CD4-positive, alpha-beta T cell (primary cell): ENCODE results near the gene RFPL1. TPM values are rescaled to one million over a fixed set of nuclear protein-coding genes. Genes with fewer than 3 reads are reported as not detected.

Experiments used
- ATAC-seq: fragments of 200-7000 bp; cut with Tn5 transposase; one replicate; pipeline ENCODE4 v1.10.0; 2022; ENCODE audit warnings: mild to moderate bottlenecking; ENCODE audit not compliant: poor library complexity
- CTCF ChIA-PET: fragments of 350-600 bp; sonication (Branson Sonifier 250); formaldehyde crosslinking; loops from one replicate; lab custom pipeline; 2021; ENCODE audit warnings: antibody characterized with exemption, inconsistent platforms; lab: Charles Lee
- POLR2A ChIA-PET: fragments of 350-600 bp; sonication (Branson Sonifier 250); formaldehyde crosslinking; loops from one replicate; lab custom pipeline; 2021; ENCODE audit warnings: antibody characterized with exemption, inconsistent platforms; lab: Charles Lee
- DNase-seq, 14 experiments: peaks; one replicate each; pipeline ENCODE4 v3.0.0-alpha.2; 2013 to 2020; ENCODE audit warnings: mixed read lengths in 2 of 14
- H3K27ac ChIP-seq, 2 donors: one replicate each; pipeline versions ENCODE4 v1.5.1 to v1.7.0; 2013; ENCODE audit warnings: low read length in 2 of 2, low read depth in 1 of 2, mild to moderate bottlenecking in 1 of 2
- H3K27me3 ChIP-seq, 2 experiments: 1 replicate in 1 of 2; 2 replicates in 1 of 2; pipeline versions ENCODE4 v1.6.1 to v1.7.0; 2013; ENCODE audit warnings: low read length in 2 of 2, control low read depth in 1 of 2, mild to moderate bottlenecking in 1 of 2, moderate library complexity in 1 of 2; ENCODE audit not compliant: insufficient read depth in 2 of 2, control insufficient read depth in 1 of 2
- H3K36me3 ChIP-seq: one replicate; pipeline ENCODE4 v1.6.1; 2013; ENCODE audit warnings: low read length, control low read depth; ENCODE audit not compliant: insufficient read depth
- H3K4me1 ChIP-seq: one replicate; pipeline ENCODE4 v1.6.1; 2013; ENCODE audit warnings: low read length, control low read depth; ENCODE audit not compliant: insufficient read depth
- H3K4me3 ChIP-seq: one replicate; pipeline ENCODE4 v1.5.1; 2013; ENCODE audit warnings: mild to moderate bottlenecking, low read length, moderate library complexity
- H3K9me3 ChIP-seq, 2 experiments: 1 replicate in 1 of 2; 2 replicates in 1 of 2; pipeline versions ENCODE4 v1.6.1 to v1.7.0; 2013; ENCODE audit warnings: low read length in 2 of 2, mild to moderate bottlenecking in 2 of 2, control low read depth in 1 of 2, moderate library complexity in 1 of 2; ENCODE audit not compliant: control insufficient read depth in 1 of 2, insufficient read depth in 1 of 2
- H3K27ac Mint-ChIP-seq: one replicate; pipeline ENCODE4 v1.8.0; 2020; ENCODE audit warnings: mixed read lengths
- H3K27me3 Mint-ChIP-seq: one replicate; pipeline ENCODE4 v1.8.0; 2021; ENCODE audit warnings: mixed read lengths
- H3K36me3 Mint-ChIP-seq: one replicate; pipeline ENCODE4 v1.8.0; 2021; ENCODE audit warnings: low read depth, mixed read lengths
- H3K4me1 Mint-ChIP-seq: one replicate; pipeline ENCODE4 v1.8.0; 2021; ENCODE audit warnings: low read depth, mixed read lengths
- H3K4me3 Mint-ChIP-seq: one replicate; pipeline ENCODE4 v1.8.0; 2020; ENCODE audit warnings: mild to moderate bottlenecking, mixed read lengths
- H3K9me3 Mint-ChIP-seq: one replicate; pipeline ENCODE4 v1.8.0; 2020; ENCODE audit warnings: mixed read lengths
- CTCF ChIP-seq: fragments of 200-600 bp; IDR thresholded peaks from one replicate; pipeline ENCODE4 v1.8.0; 2022; ENCODE audit warnings: antibody characterized with exemption, mild to moderate bottlenecking
- intact Hi-C, 2 experiments: fragments of 100-400 bp; cut with DNase I in 1 of 2; cut with micrococcal nuclease in 1 of 2; formaldehyde crosslinking; loops; one replicate each; pipeline versions ENCODE4 v1.15.1 to v1.9.0; 2023 to 2025; cut with DNase I, micrococcal nuclease
- total RNA-seq, 174 experiments: library from RNA in 2 of 174; stranded (reverse) in 2 of 174; gene quantifications; one replicate each; pipeline ENCODE4 v1.2.3 and lab custom pipeline; 2021 to 2026

Gene RFPL1
- total RNA-seq, 2 experiments from 2014 or later = not detected

DNA sequence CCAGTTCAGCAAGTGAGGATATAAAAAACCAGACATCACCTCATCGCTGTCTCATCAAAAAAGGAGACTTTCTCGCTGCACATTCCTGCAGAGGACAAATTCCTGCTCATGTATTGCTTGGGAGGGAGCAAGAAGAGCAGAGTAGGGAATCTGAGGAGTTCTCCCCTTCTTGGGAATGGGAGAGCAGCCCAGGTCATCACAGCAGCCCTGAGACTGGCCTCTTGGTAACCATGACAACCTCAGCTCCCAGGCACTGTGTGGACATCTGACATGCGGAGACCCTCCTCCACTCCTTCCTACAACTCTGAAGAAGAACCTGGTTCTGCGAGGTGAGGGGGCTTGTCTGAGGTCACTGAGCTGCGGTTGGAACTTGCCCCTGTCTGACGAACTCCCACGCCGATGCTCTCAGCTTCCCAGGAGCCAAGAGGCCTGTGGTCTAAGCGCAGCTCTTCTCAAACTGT lies 17.9 kb downstream of the RFPL1 start:
- ChIA-PET CTCF (no interaction called here), POLR2A (no interaction called here)
- H3K36me3 Mint-ChIP-seq = no peaks in the 10 kb centered on the region
- no peaks in the 10 kb centered on the region for H3K4me1 Mint-ChIP-seq
- TF ChIP-seq CTCF = no peak
- H3K9me3 Mint-ChIP-seq = no peaks in the 10 kb centered on the region
- Histone ChIP-seq H3K4me3 (no peak overlapping the region), H3K9me3 (no peaks in the 10 kb centered on the region), H3K27ac (no peak overlapping the region), H3K27me3 (no peaks in the 10 kb centered on the region), H3K4me1 (no peaks in the 10 kb centered on the region), H3K36me3 (no peaks in the 10 kb centered on the region)
- H3K27ac Mint-ChIP-seq = no peak overlapping the region
- no peak for ATAC-seq
- no peak overlapping the region for H3K4me3 Mint-ChIP-seq
- no peak for DNase-seq
- intact Hi-C loops = no loop called here
- no peaks in the 10 kb centered on the region for H3K27me3 Mint-ChIP-seq

GRCh38 chr22:29457730-29458129 lies 19.3 kb downstream of the RFPL1 start:
- TF ChIP-seq CTCF = no peak
- peak in 3 of 14 experiments; percentile 26 to 38 (median 32) for DNase-seq
- intact Hi-C loops = no loop called here
- no peaks in the 10 kb centered on the region for H3K27me3 Mint-ChIP-seq
- peak; percentile 57 for ATAC-seq
- no peak overlapping the region for H3K4me3 Mint-ChIP-seq
- no peaks in the 10 kb centered on the region for H3K9me3 Mint-ChIP-seq
- H3K36me3 Mint-ChIP-seq = no peaks in the 10 kb centered on the region
- POLR2A ChIA-PET = no interaction called here
- H3K4me3 ChIP-seq = no peak overlapping the region
- H3K27me3 ChIP-seq = no peaks in the 10 kb centered on the region
- no peaks in the 10 kb centered on the region for H3K4me1 Mint-ChIP-seq
- no peak overlapping the region for H3K27ac ChIP-seq
- CTCF ChIA-PET = no interaction called here
- H3K27ac Mint-ChIP-seq = no peak overlapping the region
- H3K36me3 ChIP-seq = no peaks in the 10 kb centered on the region
- no peaks in the 10 kb centered on the region for H3K4me1 ChIP-seq
- H3K9me3 ChIP-seq = no peaks in the 10 kb centered on the region

GRCh38 chr22:29458551-29458950 lies 20.2 kb downstream of the RFPL1 start:
- ATAC-seq (no peak), DNase-seq (no peak)
- H3K36me3 ChIP-seq = no peaks in the 10 kb centered on the region
- H3K4me3 ChIP-seq = no peak overlapping the region
- H3K4me1 ChIP-seq = no peaks in the 10 kb centered on the region
- intact Hi-C loops = no loop called here
- no peaks in the 10 kb centered on the region for H3K4me1 Mint-ChIP-seq
- no peak overlapping the region for H3K4me3 Mint-ChIP-seq
- H3K9me3 Mint-ChIP-seq = no peaks in the 10 kb centered on the region
- no peaks in the 10 kb centered on the region for H3K36me3 Mint-ChIP-seq
- H3K27ac ChIP-seq = no peak overlapping the region
- H3K27me3 Mint-ChIP-seq = no peaks in the 10 kb centered on the region
- no peaks in the 10 kb centered on the region for H3K9me3 ChIP-seq
- H3K27me3 ChIP-seq = no peaks in the 10 kb centered on the region
- POLR2A ChIA-PET = no interaction called here
- CTCF ChIA-PET = no interaction called here
- no peak overlapping the region for H3K27ac Mint-ChIP-seq
- no peak for TF ChIP-seq CTCF
